Left lung (tissue), 10 donors: ENCODE results near the gene MAP3K9. TPM values are rescaled to one million over a fixed set of nuclear protein-coding genes. Genes with fewer than 3 reads are reported as not detected.

Experiments
- ATAC-seq: fragments of 200-7000 bp; cut with Tn5 transposase; one replicate; pipeline ENCODE4 v1.9.1; 2020; ENCODE audit warnings: moderate library complexity
- DNase-seq, 4 donors: peaks; one replicate each; pipeline ENCODE4 v3.0.0-alpha.2; 2013 to 2020
- H3K27ac ChIP-seq, 2 donors: fragments of 200-600 bp; sonication (generic) in 1 of 2; one replicate each; pipeline versions ENCODE4 v1.5.0 to v1.8.0; 2020 to 2021
- H3K27me3 ChIP-seq, 2 donors: fragments of 200-600 bp; sonication (generic) in 1 of 2; one replicate each; pipeline versions ENCODE4 v1.5.0 to v1.8.0; 2020 to 2021
- H3K36me3 ChIP-seq, 2 donors: fragments of 200-600 bp; sonication (generic) in 1 of 2; one replicate each; pipeline versions ENCODE4 v1.5.0 to v1.8.0; 2020 to 2021
- H3K4me1 ChIP-seq, 2 donors: fragments of 200-600 bp; one replicate each; pipeline ENCODE4 v1.8.0; 2021
- H3K4me3 ChIP-seq, 2 donors: fragments of 200-600 bp; sonication (generic) in 1 of 2; one replicate each; pipeline versions ENCODE4 v1.5.0 to v1.8.0; 2020 to 2021; ENCODE audit warnings: mild to moderate bottlenecking in 1 of 2
- H3K9me3 ChIP-seq, 2 donors: fragments of 200-600 bp; sonication (generic) in 1 of 2; one replicate each; pipeline versions ENCODE4 v1.5.0 to v1.8.0; 2020 to 2021
- CTCF ChIP-seq, 2 donors: fragments of 200-600 bp; sonication (generic) in 1 of 2; IDR thresholded peaks; one replicate each; pipeline versions ENCODE4 v1.5.0 to v1.8.0; 2021; ENCODE audit warnings: antibody characterized with exemption in 2 of 2
- intact Hi-C, 2 donors: fragments of 100-400 bp; cut with DNase I; formaldehyde crosslinking; loops; one replicate each; pipeline versions ENCODE4 v1.11.2 to v1.14.2; 2022
- polyA plus RNA-seq, 6 donors: library from polyadenylated mRNA; unstranded; fragments of 120-200 nt; gene quantifications; one replicate each; pipeline ENCODE4 v1.2.1, GENCODE V29; 2013; ENCODE audit not compliant: insufficient read length in 6 of 6
- total RNA-seq, 2 donors: library from RNA; stranded (reverse); fragmentation: NEBNext Ultra II Directional; extraction: Animal tissue kit (Norgen Biotek cat#: 25700); gene quantifications; one replicate each; pipeline ENCODE4 v1.2.1, GENCODE V29; 2021
- donor health status: DM: no; HTN: yes; CAD: no.
- donor health status: DM: no; HTN: no; CAD: no.

MAP3K9 gene
- total and polyA plus RNA-seq, 8 donors, result 5.1 to 13.1 (median 6.4) TPM

GRCh38 chr14:70771781-70772212 lies 37.5 kb downstream of the MAP3K9 start:
- no peak for TF ChIP-seq CTCF (IDR thresholded peaks at IDR 0.05)
- intact Hi-C loops, result no loop called here
- no peak overlapping the region for H3K27ac ChIP-seq
- ATAC-seq (peak; percentile 30), DNase-seq (no peak)
- H3K4me3 ChIP-seq, result no peak overlapping the region
- H3K27me3 ChIP-seq, result no peaks in the 10 kb centered on the region
- H3K36me3 ChIP-seq, result no peaks in the 10 kb centered on the region
- no peaks in the 10 kb centered on the region for H3K4me1 ChIP-seq
- no peaks in the 10 kb centered on the region for H3K9me3 ChIP-seq

GRCh38 chr14:70770490-70770889 lies 38.8 kb downstream of the MAP3K9 start:
- ATAC-seq, result no peak
- intact Hi-C loops, result no loop called here
- no peak overlapping the region for H3K27ac ChIP-seq
- TF ChIP-seq CTCF (IDR thresholded peaks at IDR 0.05), result no peak
- no peaks in the 10 kb centered on the region for H3K36me3 ChIP-seq
- H3K4me3 ChIP-seq, result no peak overlapping the region
- no peaks in the 10 kb centered on the region for H3K4me1 ChIP-seq
- no peaks in the 10 kb centered on the region for H3K9me3 ChIP-seq
- H3K27me3 ChIP-seq, result no peaks in the 10 kb centered on the region
- DNase-seq, result no peak

GRCh38 chr14:70759398-70759797 lies 49.9 kb downstream of the MAP3K9 start:
- H3K4me3 ChIP-seq, result no peak overlapping the region
- no peak overlapping the region for H3K27ac ChIP-seq
- H3K4me1 ChIP-seq, result peaks cover 0 to under 1% of the 10 kb centered on the region in 2 donors
- intact Hi-C loops, result no loop called here
- no peak for TF ChIP-seq CTCF (IDR thresholded peaks at IDR 0.05)
- no peak for DNase-seq
- H3K27me3 ChIP-seq, result no peaks in the 10 kb centered on the region
- no peaks in the 10 kb centered on the region for H3K9me3 ChIP-seq
- ATAC-seq, result no peak
- H3K36me3 ChIP-seq, result peaks cover 0 to 6% of the 10 kb centered on the region in 2 donors

GRCh38 chr14:70755655-70756054 lies 53.7 kb downstream of the MAP3K9 start:
- Histone ChIP-seq H3K27me3 (no peaks in the 10 kb centered on the region), H3K36me3 (peaks cover 0 to 5% of the 10 kb centered on the region in 2 donors), H3K27ac (peak overlapping the region; percentile 39 to 57), H3K9me3 (no peaks in the 10 kb centered on the region), H3K4me1 (peaks cover 0 to 4% of the 10 kb centered on the region in 2 donors), H3K4me3 (no peak overlapping the region)
- ATAC-seq, result no peak
- TF ChIP-seq CTCF (IDR thresholded peaks at IDR 0.05), result no peak
- intact Hi-C loops, result no loop called here
- no peak for DNase-seq

- peak; percentile 86 for ATAC-seq
- no peaks in the 10 kb centered on the region for H3K36me3 ChIP-seq
Measured at GRCh38 chr14:70754991-70755390, 54.3 kb downstream of the MAP3K9 start.

More at GRCh38 chr14:70754991-70755390, 54.3 kb downstream of the MAP3K9 start:
- Histone ChIP-seq H3K4me1 (peaks cover 0 to 4% of the 10 kb centered on the region in 2 donors), H3K9me3 (no peaks in the 10 kb centered on the region), H3K4me3 (no peak overlapping the region), H3K27me3 (no peaks in the 10 kb centered on the region), H3K27ac (peak overlapping the region; percentile 39 to 57)
- DNase-seq, result peak; percentile 10 to 80 (median 60)
- intact Hi-C loops, result no loop called here
- no peak for TF ChIP-seq CTCF (IDR thresholded peaks at IDR 0.05)
